Mononuclear cell (primary cell): ENCODE measurements around the gene GAS2L3. TPM values are rescaled to one million over a fixed set of nuclear protein-coding genes. Genes with fewer than 3 reads are reported as not detected.

Experiments
- H3K27me3 ChIP-seq: 2 replicates; pipeline ENCODE4 v1.6.0; 2011; ENCODE audit warnings: low read length, control low read depth; ENCODE audit not compliant: insufficient read depth
- H3K4me1 ChIP-seq: 2 replicates; pipeline ENCODE4 v1.5.1; 2011; ENCODE audit warnings: mild to moderate bottlenecking, low read length, control low read depth; ENCODE audit not compliant: insufficient read depth
- H3K4me3 ChIP-seq: 2 replicates; pipeline ENCODE4 v1.5.1; 2011; ENCODE audit warnings: mild to moderate bottlenecking, low read length, moderate library complexity
- H3K9me3 ChIP-seq: 2 replicates; pipeline ENCODE4 v1.5.1; 2011; ENCODE audit warnings: low read depth, mild to moderate bottlenecking, control low read depth, low read length
- total RNA-seq: library from RNA; depleted of rRNA; stranded (reverse); fragments of >200 nt; gene quantifications from one replicate; pipeline ENCODE4 v1.2.3, GENCODE V29; 2012

GAS2L3 gene
- total RNA-seq, 1 donor = 9.0 TPM

DNA sequence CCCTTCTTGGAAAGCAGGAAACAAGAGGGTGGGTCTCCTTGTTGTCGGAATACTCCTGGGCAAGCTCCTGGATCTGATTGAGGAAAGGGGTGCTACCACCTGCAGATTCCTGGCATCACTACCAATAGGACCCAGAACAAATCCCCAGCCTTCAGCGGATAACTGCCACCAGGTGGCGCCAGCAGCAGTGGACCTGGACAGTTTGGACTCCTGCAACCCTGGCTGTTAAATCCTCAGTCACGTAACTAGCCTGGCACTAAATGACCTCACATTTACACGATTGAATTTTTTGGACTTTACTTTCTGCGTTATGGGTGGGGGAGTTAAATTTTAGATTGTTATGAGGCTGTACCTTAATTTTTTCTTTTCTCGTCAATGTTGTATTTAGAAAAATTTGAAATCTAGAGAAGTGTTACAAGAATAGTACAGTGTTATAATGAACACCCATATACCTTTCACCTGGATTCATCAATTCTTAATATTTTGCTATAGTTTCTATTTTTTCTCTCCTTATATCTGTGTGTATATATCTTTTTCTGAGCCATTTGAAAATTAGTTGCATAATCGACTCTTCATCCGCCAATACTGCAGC, 95.6 kb downstream of the GAS2L3 start:
- Histone ChIP-seq H3K27me3 (no peaks in the 10 kb centered on the region), H3K4me3 (no peak overlapping the region), H3K4me1 (no peaks in the 10 kb centered on the region), H3K9me3 (no peaks in the 10 kb centered on the region)

DNA sequence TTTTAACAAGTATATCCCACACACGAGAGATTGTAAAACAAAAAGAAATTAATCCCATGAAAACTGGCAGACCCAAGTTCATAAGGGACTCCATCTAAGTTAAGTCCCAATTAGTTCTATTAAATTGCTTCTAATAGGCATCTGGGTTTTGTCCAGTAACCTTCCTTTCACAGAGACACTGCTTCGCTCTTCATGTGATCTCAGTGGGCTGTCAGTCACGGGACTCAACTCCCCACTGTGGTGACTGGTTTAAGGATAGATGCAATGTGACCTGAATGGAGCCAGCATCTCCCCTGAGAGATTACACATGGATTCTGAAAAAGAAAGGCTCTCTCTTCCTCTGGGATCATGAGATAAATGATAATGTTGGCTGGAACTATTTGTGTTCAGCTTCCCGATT, 96.4 kb downstream of the GAS2L3 start:
- Histone ChIP-seq H3K4me3 (no peak overlapping the region), H3K27me3 (no peaks in the 10 kb centered on the region), H3K9me3 (no peaks in the 10 kb centered on the region), H3K4me1 (no peaks in the 10 kb centered on the region)

DNA sequence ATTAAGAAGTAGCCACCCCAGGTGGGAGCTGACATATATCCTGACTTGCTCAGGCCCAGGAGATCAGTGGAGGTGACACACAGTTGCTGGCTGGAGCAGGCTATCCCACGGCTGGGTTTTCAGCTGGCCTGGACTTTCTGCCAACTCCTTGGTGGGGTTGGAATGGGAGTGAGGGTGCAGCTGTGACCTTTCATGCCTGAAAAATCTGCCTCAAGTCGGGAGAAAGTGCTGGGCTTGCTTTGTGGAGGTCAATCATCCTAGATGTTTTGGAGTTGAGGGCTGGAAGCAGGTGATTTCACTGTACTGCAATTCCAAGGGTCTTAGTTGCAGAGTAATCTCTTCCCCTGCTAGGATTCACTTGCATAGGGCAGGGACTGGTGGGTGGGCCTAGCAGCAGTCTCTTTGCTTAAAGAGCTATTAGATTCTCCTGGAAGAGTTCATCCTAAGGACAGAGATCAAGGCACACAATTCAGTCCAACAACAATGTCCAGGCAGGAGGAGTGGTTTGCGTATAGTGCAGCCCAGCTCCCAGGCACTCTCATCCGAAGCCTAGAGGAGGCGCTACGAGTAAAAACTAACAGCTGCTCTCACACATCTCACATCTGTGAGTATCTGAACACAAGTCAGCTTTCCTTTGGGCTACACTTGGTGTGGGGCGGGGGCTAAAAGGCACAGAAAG, 98.1 kb downstream of the GAS2L3 start:
- Histone ChIP-seq H3K4me3 (no peak overlapping the region), H3K4me1 (no peaks in the 10 kb centered on the region), H3K9me3 (no peaks in the 10 kb centered on the region), H3K27me3 (no peaks in the 10 kb centered on the region)

DNA sequence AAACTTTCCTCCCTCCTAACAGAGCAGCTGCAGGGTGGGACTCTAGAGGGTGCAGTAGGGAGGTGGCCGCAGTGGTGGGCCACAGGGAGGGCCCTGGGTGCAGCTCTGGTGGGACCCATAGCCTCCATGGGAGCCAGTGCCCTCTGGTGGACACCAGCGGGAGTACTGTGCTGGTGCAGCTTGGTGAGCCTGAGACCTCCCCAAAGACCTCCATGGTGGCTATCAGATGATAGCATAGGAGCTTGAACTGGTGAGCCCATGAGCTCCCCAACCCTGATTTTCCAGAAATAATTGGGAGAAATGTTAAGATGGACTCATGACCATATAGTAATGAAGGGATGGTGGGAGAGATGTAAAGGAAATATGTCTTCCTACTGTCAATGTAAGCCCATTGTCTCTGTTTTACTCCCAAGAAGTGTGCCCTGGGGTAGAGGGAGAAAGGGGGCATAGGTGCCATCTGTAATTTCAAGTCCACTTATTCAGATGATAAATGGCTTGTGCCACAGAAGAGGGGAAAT, 98.7 kb downstream of the GAS2L3 start:
- Histone ChIP-seq H3K9me3 (no peaks in the 10 kb centered on the region), H3K4me3 (no peak overlapping the region), H3K27me3 (no peaks in the 10 kb centered on the region), H3K4me1 (no peaks in the 10 kb centered on the region)

DNA sequence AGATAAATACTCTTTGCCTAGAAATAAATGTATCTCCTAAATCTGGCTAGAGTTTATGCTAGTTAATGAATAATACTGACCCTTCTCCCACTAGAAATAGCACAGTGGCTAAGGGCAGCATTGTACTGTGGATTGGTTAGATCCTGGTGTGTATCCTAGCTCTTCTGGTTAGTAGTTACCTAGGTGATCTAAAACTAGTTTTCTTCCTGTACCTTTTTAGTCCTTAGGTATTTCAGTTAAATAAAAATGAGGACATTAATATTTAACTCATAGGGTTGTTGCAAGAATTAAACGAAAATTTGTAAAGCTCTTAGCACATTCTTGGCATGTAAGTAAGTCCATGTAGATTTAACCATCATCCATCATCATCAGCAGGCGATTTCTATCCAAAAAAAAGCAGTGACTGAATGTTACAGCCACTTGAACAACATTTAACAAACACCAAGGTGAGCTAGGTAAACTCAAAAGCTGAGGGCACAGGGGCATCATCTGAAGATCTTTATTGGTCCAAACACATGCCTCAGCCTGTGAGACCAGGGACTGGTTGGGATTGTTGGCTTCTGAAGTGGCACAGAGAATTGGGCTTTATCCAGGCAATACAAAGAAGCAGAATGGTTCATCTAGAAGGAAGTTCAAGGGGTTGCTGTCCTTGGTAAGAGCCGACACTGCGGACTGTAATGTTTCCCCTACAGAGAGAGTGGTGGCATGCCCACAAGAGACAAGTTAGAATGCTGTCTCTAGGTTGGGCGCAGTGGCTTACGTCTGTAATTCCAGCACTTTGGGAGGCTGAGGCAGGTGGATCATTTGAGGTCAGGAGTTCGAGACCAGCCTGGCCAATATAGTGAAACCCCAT, 100.8 kb downstream of the GAS2L3 start:
- no peak overlapping the region for H3K4me3 ChIP-seq

More for the DNA sequence above, 100.8 kb downstream of the GAS2L3 start:
- Histone ChIP-seq H3K9me3 (no peaks in the 10 kb centered on the region), H3K4me1 (no peaks in the 10 kb centered on the region), H3K27me3 (no peaks in the 10 kb centered on the region)

Other genes starting within 250 kb of the GAS2L3 start
- gene SLC17A8, start 216.6 kb upstream of the GAS2L3 start, total RNA-seq = not detected
- gene NR1H4, start 99.8 kb upstream of the GAS2L3 start, total RNA-seq = 0.10 TPM
- not detected for gene ANO4, start 221.1 kb downstream of the GAS2L3 start, total RNA-seq